Activated T-helper 9 cell treated with anti-CD3 and anti-CD28 coated beads, Interleukin-2, amount 50 U/mL, for 16 hours (primary cell): ENCODE data around the gene MUC2.

ENCODE experiments used
- DNase-seq: peaks from one replicate; pipeline ENCODE4 v3.0.0-alpha.2; 2020; ENCODE audit warnings: low read depth

The MUC2 gene

GRCh38 chr11:1072116-1072820, 2.4 kb upstream of the MUC2 start:
- DNase-seq, result no peak

DNA sequence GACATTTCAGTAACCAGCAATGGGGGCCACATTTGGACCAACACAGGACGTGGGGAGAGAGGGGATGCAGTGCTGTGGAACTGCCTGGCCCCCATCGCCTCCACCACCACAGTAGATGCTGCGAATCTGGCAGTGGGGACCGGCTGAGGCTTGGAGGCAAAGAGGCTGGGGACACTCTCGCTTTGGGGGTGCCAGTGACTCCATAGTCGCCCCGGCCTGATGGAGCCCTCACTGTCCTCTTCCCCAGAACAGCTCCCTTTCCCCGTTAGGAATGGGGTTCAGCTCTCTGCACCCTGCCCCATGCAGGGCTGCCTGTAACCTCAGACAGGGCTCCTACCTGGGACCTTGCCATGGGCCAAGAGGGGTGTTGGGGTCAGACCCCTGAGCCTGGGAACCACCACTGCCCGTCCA, 1.8 kb upstream of the MUC2 start:
- DNase-seq, result no peak

- no peak for DNase-seq
Observed at GRCh38 chr11:1073261-1073724, 1.4 kb upstream of the MUC2 start.

GRCh38 chr11:1073851-1074243, 827 bp upstream of the MUC2 start:
- no peak for DNase-seq

GRCh38 chr11:1075341-1075911, 752 bp downstream of the MUC2 start:
- no peak for DNase-seq

- no peak for DNase-seq
Observed at GRCh38 chr11:1076061-1076665, 1.5 kb downstream of the MUC2 start.

- no peak for DNase-seq
Observed at GRCh38 chr11:1077033-1077416, 2.4 kb downstream of the MUC2 start.

DNA sequence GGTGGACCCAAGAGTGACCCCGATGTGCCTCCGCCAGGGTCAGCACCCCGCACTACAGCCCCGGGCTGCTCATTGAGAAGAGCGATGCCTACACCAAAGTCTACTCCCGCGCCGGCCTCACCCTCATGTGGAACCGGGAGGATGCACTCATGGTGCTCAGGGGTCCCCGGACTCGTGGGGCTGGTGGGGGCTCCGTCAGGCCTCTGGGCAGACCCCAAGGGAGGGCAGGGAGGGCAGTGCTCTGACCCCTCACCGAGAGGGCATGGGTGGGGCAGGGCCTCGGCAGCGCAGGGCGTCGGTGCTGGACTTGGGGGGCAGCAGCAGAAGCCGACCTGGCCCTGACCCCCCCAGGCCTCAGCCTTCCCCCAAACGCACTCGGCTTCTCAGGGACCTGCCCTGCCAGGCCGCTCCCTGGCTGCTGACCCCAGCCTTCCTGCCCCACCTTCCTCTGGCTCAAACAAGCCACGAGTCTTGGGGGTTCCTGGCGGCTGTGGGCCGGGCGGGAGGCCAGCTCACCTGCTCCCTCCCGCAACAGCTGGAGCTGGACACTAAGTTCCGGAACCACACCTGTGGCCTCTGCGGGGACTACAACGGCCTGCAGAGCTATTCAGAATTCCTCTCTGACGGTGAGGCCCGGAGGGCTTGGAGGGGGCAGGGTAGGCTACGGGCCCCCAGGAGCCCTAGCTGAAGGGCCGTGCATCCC, 2.9 kb downstream of the MUC2 start:
- DNase-seq, result no peak

GRCh38 chr11:1078191-1078601, 3.5 kb downstream of the MUC2 start:
- no peak for DNase-seq

- no peak for DNase-seq
Observed at GRCh38 chr11:1081601-1082311, 7.1 kb downstream of the MUC2 start.

DNA sequence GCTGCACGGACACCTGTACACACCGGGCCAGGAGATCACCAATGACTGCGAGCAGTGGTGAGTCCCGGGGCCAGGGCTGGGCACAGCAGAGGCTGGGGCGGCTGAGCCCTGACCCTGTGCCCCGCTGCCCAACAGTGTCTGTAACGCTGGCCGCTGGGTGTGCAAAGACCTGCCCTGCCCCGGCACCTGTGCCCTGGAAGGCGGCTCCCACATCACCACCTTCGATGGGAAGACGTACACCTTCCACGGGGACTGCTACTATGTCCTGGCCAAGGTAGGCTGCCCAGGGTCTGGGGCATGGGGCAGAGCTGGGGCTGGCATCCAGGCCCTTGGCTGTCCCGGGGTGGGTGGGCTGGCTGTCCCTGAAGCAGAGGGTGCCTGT, 7.7 kb downstream of the MUC2 start:
- DNase-seq, result no peak

DNA sequence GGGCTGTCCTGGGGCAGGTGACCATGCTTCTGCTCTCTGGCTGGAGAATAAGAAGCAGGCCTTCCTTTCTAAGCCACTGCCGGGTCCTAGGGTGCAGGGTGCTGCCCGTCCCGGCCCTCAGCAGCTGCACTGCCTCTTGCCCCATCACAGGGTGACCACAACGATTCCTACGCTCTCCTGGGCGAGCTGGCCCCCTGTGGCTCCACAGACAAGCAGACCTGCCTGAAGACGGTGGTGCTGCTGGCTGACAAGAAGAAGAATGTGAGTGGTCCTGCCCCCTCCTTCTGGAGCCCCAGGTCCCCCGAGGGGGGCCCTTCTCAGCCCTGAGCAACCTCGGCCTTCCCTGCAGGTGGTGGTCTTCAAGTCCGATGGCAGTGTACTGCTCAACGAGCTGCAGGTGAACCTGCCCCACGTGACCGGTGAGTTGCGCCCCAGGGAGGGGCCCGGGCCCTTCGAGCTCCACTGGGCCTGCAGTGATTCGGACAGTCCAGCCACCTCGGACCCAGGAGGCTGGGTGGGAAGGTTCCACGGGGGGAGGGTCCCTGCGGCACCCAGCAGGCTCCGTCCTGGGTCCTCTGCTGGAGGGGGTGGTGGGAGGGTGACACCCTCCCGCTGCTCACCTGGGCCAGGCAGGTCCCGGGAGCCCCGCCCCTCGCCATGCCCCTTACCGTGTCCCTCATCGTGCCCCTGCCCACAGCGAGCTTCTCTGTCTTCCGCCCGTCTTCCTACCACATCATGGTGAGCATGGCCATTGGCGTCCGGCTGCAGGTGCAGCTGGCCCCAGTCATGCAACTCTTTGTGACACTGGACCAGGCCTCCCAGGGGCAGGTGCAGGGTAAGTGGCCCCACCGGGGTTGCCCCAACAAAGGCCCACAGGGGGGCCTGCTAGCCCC, 8.3 kb downstream of the MUC2 start:
- no peak for DNase-seq

DNA sequence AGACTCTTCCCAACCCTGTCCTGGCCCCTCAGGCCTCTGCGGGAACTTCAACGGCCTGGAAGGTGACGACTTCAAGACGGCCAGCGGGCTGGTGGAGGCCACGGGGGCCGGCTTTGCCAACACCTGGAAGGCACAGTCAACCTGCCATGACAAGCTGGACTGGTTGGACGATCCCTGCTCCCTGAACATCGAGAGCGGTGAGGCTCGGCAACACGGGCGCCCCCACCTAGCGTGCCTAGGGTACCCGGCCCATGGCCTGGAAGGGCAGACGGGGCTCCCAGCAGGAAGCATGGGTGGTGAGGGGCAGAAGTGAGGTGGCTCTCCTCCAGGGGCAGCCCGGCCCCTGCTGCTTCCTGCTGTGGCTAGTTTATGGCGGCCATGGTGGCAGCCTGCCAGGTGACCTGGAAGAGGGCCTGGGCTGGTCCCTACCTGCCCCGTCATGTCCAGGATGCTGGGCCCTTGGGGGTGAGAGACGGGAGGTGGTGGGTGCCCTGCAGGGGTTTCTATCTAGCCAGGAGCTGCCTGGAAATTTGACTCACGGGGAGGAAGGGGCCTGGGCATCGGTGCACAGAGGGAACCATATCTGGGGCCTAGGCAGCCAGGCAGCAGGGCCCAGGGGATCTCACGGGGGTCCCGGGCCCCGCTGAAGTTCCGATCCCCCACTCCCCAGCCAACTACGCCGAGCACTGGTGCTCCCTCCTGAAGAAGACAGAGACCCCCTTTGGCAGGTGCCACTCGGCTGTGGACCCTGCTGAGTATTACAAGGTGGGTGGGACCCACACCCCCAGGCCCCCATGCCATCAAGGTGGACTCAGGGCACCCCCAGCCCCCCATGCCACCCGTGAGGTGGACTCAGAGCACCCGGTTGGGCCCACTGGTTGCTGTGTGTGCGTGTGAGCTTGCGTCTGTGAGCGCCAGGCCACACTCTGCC, 9.2 kb downstream of the MUC2 start:
- no peak for DNase-seq

GRCh38 chr11:1084561-1085439, 10.1 kb downstream of the MUC2 start:
- no peak for DNase-seq

DNA sequence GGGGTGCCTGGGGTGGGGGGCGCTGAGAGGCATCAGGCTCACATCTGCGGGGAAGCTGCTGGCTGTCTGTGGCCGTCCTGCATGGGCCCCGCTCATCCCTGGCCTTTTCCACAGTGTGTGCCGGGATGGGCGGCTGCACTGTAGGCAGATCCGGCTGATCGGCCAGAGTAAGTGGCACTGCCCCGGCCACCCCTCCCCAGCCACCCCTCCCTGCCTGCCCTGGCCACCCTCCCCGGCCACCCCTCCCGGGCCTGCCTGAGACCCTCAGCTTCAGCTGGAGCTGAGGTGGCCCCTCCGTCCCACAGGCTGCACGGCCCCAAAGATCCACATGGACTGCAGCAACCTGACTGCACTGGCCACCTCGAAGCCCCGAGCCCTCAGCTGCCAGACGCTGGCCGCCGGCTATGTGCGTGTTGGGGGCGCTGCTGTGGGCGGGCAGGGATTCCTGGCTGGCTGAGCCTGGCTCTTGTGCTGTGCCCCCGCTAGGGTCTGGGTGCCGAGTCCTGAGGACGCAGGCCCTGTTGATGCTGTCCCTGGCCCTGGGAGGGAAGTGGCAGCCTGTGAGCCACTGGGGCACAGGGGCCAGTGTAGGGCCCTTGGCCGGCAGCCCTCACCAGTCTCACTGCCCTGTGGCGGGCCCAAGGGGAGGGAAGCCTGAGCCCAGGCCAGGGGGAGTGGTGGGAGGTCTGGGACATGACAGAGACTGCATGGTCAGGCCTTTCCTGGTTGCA, 10.9 kb downstream of the MUC2 start:
- no peak for DNase-seq

- DNase-seq, result no peak
Observed at GRCh38 chr11:1086171-1087102, 11.8 kb downstream of the MUC2 start.

DNA sequence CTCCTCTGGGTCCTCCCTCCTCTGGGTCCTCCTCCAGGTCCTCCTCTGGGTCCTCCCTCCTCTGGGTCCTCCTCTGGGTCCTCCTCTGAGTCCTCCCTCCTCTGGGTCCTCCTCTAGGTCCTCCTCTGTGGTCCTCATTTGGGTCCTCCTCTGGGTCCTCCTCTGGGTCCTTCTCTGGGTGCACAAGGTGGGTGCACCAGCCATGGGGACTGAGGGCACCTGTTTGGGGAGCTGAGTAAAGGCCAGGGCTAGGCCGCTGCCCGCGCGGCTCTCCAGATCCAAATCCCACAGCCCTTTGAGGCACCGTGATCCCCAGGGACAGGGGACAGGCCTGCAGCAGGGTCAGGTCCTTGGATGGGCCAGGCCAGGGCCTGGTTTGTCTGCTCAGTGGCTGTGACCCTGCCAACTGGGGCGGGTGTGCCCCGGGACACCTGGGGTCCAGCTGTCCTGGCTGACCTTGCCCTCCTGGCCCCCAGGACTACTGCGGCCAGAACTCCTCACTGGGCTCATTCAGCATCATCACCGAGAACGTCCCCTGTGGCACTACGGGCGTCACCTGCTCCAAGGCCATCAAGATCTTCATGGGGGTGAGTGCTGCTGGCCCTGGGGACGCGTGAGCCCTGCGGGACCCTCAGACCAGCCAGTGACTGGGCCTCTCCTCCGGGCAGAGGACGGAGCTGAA, 12.7 kb downstream of the MUC2 start:
- no peak for DNase-seq
